22Rv1 (cell line): ENCODE data around the gene DDX23.
A peak's percentile ranks its signal among the peaks of the same experiment; 100 is the strongest.

Source experiments
- H3K27ac ChIP-seq: fragments of 450-650 bp; 2 replicates; pipeline ENCODE4 v1.5.1; 2017
- CTCF ChIP-seq: fragments of 450-650 bp; IDR thresholded peaks from 2 replicates; pipeline ENCODE4 v1.5.1; 2017; ENCODE audit warnings: mild to moderate bottlenecking
- ZFX ChIP-seq: fragments of 450-650 bp; IDR thresholded peaks from 2 replicates; pipeline ENCODE4 v1.6.1; 2017; ENCODE audit warnings: antibody characterized with exemption, borderline replicate concordance

Gene DDX23

DNA sequence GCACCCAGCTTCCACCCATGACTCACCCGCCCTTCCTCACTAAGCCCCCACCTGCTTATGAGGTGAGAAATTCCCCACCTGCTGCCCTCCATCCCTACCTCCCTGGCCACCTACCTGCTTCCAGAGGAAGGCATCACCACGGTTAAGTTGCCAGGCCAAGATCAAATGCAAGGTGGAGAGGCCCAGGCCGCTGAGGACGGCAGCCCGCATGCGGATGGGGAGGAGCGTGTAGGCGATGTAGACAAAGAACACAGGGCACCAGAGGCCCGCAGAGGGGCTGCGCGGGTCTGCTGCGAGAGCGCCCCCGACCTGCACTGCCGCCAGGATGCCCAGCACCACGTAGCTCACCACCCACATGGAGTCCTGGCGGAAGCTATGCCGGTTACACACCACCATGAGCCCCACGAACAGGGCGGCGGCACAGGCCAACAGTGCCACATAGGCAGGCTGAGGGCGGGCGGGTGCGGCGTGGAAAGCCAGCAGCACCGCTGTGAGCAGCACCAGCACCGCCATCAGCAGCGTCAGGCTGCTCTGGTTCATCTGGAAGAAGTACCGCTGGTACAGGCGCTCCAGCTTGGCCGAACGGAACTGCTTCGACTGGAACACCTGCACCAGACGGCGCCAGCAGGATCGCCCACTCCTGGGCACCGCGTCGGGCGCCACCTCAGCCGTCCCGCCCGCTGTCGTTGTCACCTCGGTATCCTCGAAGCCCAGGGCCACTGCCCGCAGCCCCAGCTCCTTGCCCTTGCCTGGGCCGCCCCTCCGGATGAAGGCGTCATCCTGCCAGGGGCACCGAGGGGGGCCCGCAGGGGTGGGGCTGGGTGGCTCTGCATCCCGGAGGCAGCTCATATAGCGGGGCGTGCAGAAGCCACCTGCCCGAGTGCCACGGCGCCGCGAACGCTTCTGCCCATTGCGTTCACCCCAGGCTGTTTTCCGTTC, 69.2 kb downstream of the DDX23 start:
- TF ChIP-seq CTCF = no peak
- no peak for TF ChIP-seq ZFX
- peak overlapping the region; percentile 95 for H3K27ac ChIP-seq

- TF ChIP-seq ZFX (no peak), CTCF (no peak)
Observed at GRCh38 chr12:48781750-48782456, 70.1 kb downstream of the DDX23 start.

DNA sequence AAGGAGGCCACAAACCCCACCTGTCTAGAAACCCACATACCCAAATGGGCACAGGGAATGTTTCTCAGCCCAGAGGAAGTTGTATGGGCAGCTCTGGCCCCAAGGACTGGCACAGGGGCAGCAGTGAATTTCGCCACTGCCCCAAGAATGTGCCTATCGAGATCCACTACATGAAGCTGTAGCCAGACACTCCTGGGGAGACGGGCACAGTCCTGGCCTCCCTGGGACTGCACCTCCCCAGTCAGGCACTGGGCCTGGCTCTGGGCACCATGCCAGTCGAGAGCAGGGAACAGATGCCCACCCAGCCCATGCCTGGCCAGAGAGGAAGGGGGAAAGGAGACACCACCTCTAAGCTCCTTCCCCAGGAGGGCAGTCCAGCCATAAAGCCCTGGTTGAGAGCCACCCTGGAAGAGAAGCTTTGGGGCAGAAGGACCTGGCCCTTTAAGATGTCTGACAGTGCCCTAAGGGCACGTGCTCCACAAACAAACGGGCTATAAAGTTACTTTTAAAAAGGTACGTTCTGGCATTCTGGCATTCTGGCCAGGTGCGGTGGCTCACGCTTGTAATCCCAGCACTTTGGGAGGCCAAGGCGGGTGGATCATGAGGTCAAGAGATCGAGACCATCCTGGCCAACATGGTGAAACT, 71.5 kb downstream of the DDX23 start:
- TF ChIP-seq CTCF = no peak
- TF ChIP-seq ZFX = no peak
- H3K27ac ChIP-seq = peak overlapping the region; percentile 95

More at GRCh38 chr12:48781750-48782456, 70.1 kb downstream of the DDX23 start:
- H3K27ac ChIP-seq = peak overlapping the region; percentile 95

DNA sequence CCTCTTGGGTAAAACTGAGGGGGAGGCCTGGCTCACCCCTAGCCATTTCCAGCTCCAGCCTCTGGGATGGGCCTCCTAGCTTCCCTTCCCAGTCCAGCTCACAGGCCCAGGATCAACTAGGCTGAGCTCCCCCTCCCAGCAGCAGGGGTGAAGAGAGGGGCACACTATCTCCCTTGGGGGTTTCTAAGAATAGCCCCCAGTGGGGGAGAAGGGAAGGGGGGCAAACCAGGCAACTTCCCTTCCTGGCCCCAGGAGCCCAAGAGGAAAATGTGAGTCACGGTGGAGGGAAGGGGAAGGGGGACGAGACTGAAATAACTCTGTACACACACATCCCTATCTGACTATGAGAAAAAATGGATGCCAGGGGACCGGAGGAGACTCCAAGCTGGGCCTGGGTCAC, 72.1 kb downstream of the DDX23 start:
- peak overlapping the region; percentile 95 for H3K27ac ChIP-seq

More for the DNA sequence above, 72.1 kb downstream of the DDX23 start:
- TF ChIP-seq ZFX (no peak), CTCF (no peak)
